Activated CD4-positive, alpha-beta T cell treated with anti-CD3 and anti-CD28 coated beads for 36 hours (primary cell): Measurements from ENCODE around the gene MRAS. TPM values are rescaled to one million over a fixed set of nuclear protein-coding genes. Genes with fewer than 3 reads are reported as not detected.

ENCODE experiments used
- ATAC-seq: fragments of 200-7000 bp; cut with Tn5 transposase; one replicate; pipeline ENCODE4 v1.10.0; 2021; ENCODE audit warnings: mild to moderate bottlenecking, moderate library complexity
- CTCF ChIA-PET: fragments of 350-600 bp; sonication (Branson Sonifier 250); formaldehyde crosslinking; loops from one replicate; lab custom pipeline; 2021; ENCODE audit warnings: antibody characterized with exemption; lab: Charles Lee
- POLR2A ChIA-PET: fragments of 350-600 bp; sonication (Branson Sonifier 250); formaldehyde crosslinking; loops from one replicate; lab custom pipeline; 2021; ENCODE audit warnings: antibody characterized with exemption, inconsistent platforms; lab: Charles Lee
- DNase-seq: peaks from one replicate; pipeline ENCODE4 v3.0.0-alpha.2; 2020
- H3K27ac Mint-ChIP-seq: one replicate; pipeline ENCODE4 v1.8.0; 2021; ENCODE audit warnings: mixed read lengths
- H3K27me3 Mint-ChIP-seq: one replicate; pipeline ENCODE4 v1.8.0; 2021; ENCODE audit warnings: mixed read lengths
- H3K36me3 Mint-ChIP-seq: one replicate; pipeline ENCODE4 v1.8.0; 2021; ENCODE audit warnings: low read depth, mixed read lengths
- H3K4me1 Mint-ChIP-seq: one replicate; pipeline ENCODE4 v1.8.0; 2021; ENCODE audit warnings: mixed read lengths
- H3K4me3 Mint-ChIP-seq: one replicate; pipeline ENCODE4 v1.8.0; 2021; ENCODE audit warnings: mild to moderate bottlenecking, moderate library complexity, mixed read lengths
- H3K9me3 Mint-ChIP-seq: one replicate; pipeline ENCODE4 v1.8.0; 2021; ENCODE audit warnings: low read depth, mixed read lengths
- intact Hi-C, 2 experiments: fragments of 100-400 bp; cut with DNase I in 1 of 2; cut with micrococcal nuclease in 1 of 2; formaldehyde crosslinking; loops; one replicate each; pipeline versions ENCODE4 v1.14.2 to v1.15.1; 2022 to 2024; cut with DNase I, micrococcal nuclease
- total RNA-seq, 2 experiments: library from RNA; stranded (reverse); gene quantifications; one replicate each; pipeline ENCODE4 v1.2.3, GENCODE V29; 2021

Gene MRAS
- total RNA-seq = under 1 TPM; 0.16 TPM

- ATAC-seq (peak; percentile 81), DNase-seq (peak; percentile 59)
- Mint-ChIP-seq H3K4me3 (peak within 1 kb of the TSS; percentile 84), H3K4me1 (peaks cover 6% of the 10 kb centered on the region), H3K27me3 (peaks cover 32% of the 10 kb centered on the region), H3K9me3 (no peaks in the 10 kb centered on the region), H3K27ac (no peak within 1 kb of the TSS), H3K36me3 (peaks cover 2% of the 10 kb centered on the region)
- intact Hi-C loops = loop anchor here (1.0 to 2.0 kb wide), 3 partner anchors 167 to 280 kb away; no protein-coding TSS in a partner anchor
- CTCF ChIA-PET = interaction anchor here (0.6 to 1.2 kb wide), 2 partner anchors 16 to 18 kb away, joined by 3 to 4 read pairs; no protein-coding TSS in a partner anchor
- POLR2A ChIA-PET = no interaction called here
Measured at GRCh38 chr3:138347960-138348753, at the start of gene MRAS. MRAS (plus strand) TSS chr3:138348579; CDS start chr3:138372884, 24,305 bp downstream.

DNA sequence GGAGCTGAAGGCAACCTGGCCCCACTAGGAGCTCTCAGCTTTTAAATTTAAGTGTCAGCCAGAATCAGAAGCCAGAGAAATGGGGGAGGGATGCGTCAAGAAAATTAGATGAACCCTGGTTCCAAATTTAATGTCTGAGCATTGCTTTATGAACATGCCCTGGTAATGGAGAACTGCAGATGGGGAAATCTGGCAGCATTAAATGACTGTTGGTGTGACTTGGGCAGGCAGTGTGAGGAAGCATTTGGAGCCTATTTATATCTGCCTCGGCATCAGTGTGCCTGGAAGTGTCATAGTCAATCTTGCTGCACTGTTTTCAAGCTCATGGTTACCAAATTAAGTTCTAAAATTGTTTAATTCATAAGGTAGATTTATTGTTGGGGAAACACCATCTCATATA lies 47.7 kb upstream of the MRAS start:
- H3K9me3 Mint-ChIP-seq = no peaks in the 10 kb centered on the region
- H3K4me1 Mint-ChIP-seq = peaks cover 23% of the 10 kb centered on the region
- ATAC-seq = no peak
- intact Hi-C loops = no loop called here
- CTCF ChIA-PET = no interaction called here
- H3K36me3 Mint-ChIP-seq = peaks cover 23% of the 10 kb centered on the region
- H3K4me3 Mint-ChIP-seq = no peak overlapping the region
- POLR2A ChIA-PET = no interaction called here
- H3K27me3 Mint-ChIP-seq = no peaks in the 10 kb centered on the region
- no peak overlapping the region for H3K27ac Mint-ChIP-seq
- no peak for DNase-seq

- H3K4me3 Mint-ChIP-seq = no peak overlapping the region
- ATAC-seq = no peak
Measured at GRCh38 chr3:138303474-138303873, 44.9 kb upstream of the MRAS start.

GRCh38 chr3:138307899-138308298 lies 40.5 kb upstream of the MRAS start:
- DNase-seq = no peak
- Mint-ChIP-seq H3K27me3 (no peaks in the 10 kb centered on the region), H3K36me3 (peaks cover 18% of the 10 kb centered on the region), H3K9me3 (peaks cover 25% of the 10 kb centered on the region), H3K27ac (no peak overlapping the region), H3K4me1 (peaks cover 2% of the 10 kb centered on the region), H3K4me3 (no peak overlapping the region)
- CTCF ChIA-PET = interaction anchor here (1.4 kb wide), 1 partner anchor 13 kb away, joined by 4 read pairs; no protein-coding TSS in a partner anchor
- ATAC-seq = no peak
- intact Hi-C loops = no loop called here
- POLR2A ChIA-PET = no interaction called here

More at GRCh38 chr3:138303474-138303873, 44.9 kb upstream of the MRAS start:
- intact Hi-C loops = no loop called here
- no peak overlapping the region for H3K27ac Mint-ChIP-seq
- H3K27me3 Mint-ChIP-seq = no peaks in the 10 kb centered on the region
- H3K4me1 Mint-ChIP-seq = no peaks in the 10 kb centered on the region
- peaks cover 12% of the 10 kb centered on the region for H3K9me3 Mint-ChIP-seq
- ChIA-PET POLR2A (no interaction called here), CTCF (no interaction called here)
- no peak for DNase-seq
- peaks cover 23% of the 10 kb centered on the region for H3K36me3 Mint-ChIP-seq

GRCh38 chr3:138308783-138309182 lies 39.6 kb upstream of the MRAS start:
- intact Hi-C loops = no loop called here
- Mint-ChIP-seq H3K4me3 (no peak overlapping the region), H3K27ac (no peak overlapping the region), H3K9me3 (peaks cover 25% of the 10 kb centered on the region), H3K27me3 (no peaks in the 10 kb centered on the region), H3K4me1 (peaks cover 2% of the 10 kb centered on the region), H3K36me3 (peaks cover 18% of the 10 kb centered on the region)
- CTCF ChIA-PET = interaction anchor here (1.4 kb wide), 1 partner anchor 13 kb away, joined by 4 read pairs; no protein-coding TSS in a partner anchor
- ATAC-seq (no peak), DNase-seq (no peak)
- POLR2A ChIA-PET = no interaction called here

DNA sequence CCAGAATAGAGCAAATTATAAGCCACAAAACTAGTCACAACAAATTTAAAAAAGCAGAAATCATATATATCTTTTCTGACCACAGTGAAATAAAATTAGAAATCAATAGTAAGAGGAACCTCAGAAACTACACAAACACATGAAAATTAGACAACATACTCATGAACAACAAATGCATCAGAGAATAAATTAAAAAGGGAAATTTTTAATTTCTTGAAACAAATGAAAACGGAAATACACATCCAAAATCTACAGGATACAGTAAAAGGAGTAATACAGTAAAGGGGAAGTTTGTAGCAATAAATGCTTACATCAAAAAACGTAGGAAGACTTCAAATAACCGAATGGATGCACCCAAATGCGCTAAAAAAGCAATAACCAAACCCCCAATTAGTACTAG lies 37.9 kb upstream of the MRAS start:
- Mint-ChIP-seq H3K4me1 (peaks cover 2% of the 10 kb centered on the region), H3K27ac (no peak overlapping the region), H3K27me3 (no peaks in the 10 kb centered on the region), H3K9me3 (peaks cover 25% of the 10 kb centered on the region), H3K36me3 (peaks cover 14% of the 10 kb centered on the region), H3K4me3 (no peak overlapping the region)
- ChIA-PET CTCF (no interaction called here), POLR2A (no interaction called here)
- DNase-seq (no peak), ATAC-seq (no peak)
- intact Hi-C loops = no loop called here

- DNase-seq = no peak
- Mint-ChIP-seq H3K36me3 (no peaks in the 10 kb centered on the region), H3K4me1 (peaks cover 2% of the 10 kb centered on the region), H3K27ac (no peak overlapping the region), H3K4me3 (no peak overlapping the region), H3K9me3 (peaks cover 13% of the 10 kb centered on the region), H3K27me3 (no peaks in the 10 kb centered on the region)
- intact Hi-C loops = loop anchor here in 1 of 2 experiments (1.0 kb wide), 1 partner anchor 13 kb away; no protein-coding TSS in a partner anchor
- POLR2A ChIA-PET = no interaction called here
- ATAC-seq = no peak
- CTCF ChIA-PET = interaction anchor here (1.2 to 1.5 kb wide), 2 partner anchors 16 to 70 kb away, joined by 3 to 4 read pairs; no protein-coding TSS in a partner anchor
Measured at GRCh38 chr3:138314751-138315150, 33.6 kb upstream of the MRAS start.

- Mint-ChIP-seq H3K27ac (no peak overlapping the region), H3K9me3 (no peaks in the 10 kb centered on the region), H3K36me3 (no peaks in the 10 kb centered on the region), H3K4me3 (no peak overlapping the region), H3K4me1 (peaks cover 10% of the 10 kb centered on the region), H3K27me3 (no peaks in the 10 kb centered on the region)
- no peak for DNase-seq
- CTCF ChIA-PET = interaction anchor here (0.8 to 1.1 kb wide), 2 partner anchors 11 to 100 kb away, joined by 3 to 4 read pairs; no protein-coding TSS in a partner anchor
- POLR2A ChIA-PET = no interaction called here
- intact Hi-C loops = no loop called here
- no peak for ATAC-seq
Measured at GRCh38 chr3:138317687-138318086, 30.7 kb upstream of the MRAS start.

DNA sequence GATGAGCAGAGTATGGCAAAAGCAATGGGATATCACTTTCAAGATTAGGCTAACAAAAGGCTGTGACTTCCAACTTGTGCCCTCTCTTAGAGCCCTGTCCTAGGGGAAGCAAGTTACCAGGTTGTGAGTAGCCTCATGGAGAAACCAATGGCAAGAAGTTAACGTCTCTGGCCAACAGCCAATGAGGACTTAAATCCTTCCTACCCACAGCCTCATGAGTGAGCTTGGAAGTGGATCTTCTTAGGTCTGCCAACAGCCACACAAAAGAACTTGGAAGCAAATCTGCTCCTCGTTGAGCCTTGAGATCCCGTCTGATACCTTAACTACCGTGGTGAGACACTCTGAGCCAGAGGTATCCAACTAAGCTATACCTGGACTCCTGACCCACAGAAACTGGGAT lies 24.4 kb upstream of the MRAS start:
- ChIA-PET CTCF (interaction anchor here (1.2 kb wide), 1 partner anchor 592 kb away, joined by 3 read pairs; no protein-coding TSS in a partner anchor), POLR2A (no interaction called here)
- intact Hi-C loops = no loop called here
- H3K36me3 Mint-ChIP-seq = no peaks in the 10 kb centered on the region
- DNase-seq (no peak), ATAC-seq (no peak)
- H3K4me1 Mint-ChIP-seq = peaks cover 38% of the 10 kb centered on the region
- no peak overlapping the region for H3K4me3 Mint-ChIP-seq
- no peaks in the 10 kb centered on the region for H3K27me3 Mint-ChIP-seq
- H3K27ac Mint-ChIP-seq = no peak overlapping the region
- H3K9me3 Mint-ChIP-seq = no peaks in the 10 kb centered on the region

GRCh38 chr3:138325990-138326389 lies 22.4 kb upstream of the MRAS start:
- no peaks in the 10 kb centered on the region for H3K9me3 Mint-ChIP-seq
- peaks cover 45% of the 10 kb centered on the region for H3K4me1 Mint-ChIP-seq
- ATAC-seq (no peak), DNase-seq (no peak)
- H3K4me3 Mint-ChIP-seq = no peak overlapping the region
- H3K27ac Mint-ChIP-seq = no peak overlapping the region
- H3K27me3 Mint-ChIP-seq = no peaks in the 10 kb centered on the region
- POLR2A ChIA-PET = no interaction called here
- intact Hi-C loops = loop anchor here in 1 of 2 experiments (5.0 kb wide), 1 partner anchor 259 kb away; no protein-coding TSS in a partner anchor
- CTCF ChIA-PET = interaction anchor here (0.5 to 0.7 kb wide), 2 partner anchors 11 to 601 kb away, joined by 3 read pairs; no protein-coding TSS in a partner anchor
- H3K36me3 Mint-ChIP-seq = no peaks in the 10 kb centered on the region

DNA sequence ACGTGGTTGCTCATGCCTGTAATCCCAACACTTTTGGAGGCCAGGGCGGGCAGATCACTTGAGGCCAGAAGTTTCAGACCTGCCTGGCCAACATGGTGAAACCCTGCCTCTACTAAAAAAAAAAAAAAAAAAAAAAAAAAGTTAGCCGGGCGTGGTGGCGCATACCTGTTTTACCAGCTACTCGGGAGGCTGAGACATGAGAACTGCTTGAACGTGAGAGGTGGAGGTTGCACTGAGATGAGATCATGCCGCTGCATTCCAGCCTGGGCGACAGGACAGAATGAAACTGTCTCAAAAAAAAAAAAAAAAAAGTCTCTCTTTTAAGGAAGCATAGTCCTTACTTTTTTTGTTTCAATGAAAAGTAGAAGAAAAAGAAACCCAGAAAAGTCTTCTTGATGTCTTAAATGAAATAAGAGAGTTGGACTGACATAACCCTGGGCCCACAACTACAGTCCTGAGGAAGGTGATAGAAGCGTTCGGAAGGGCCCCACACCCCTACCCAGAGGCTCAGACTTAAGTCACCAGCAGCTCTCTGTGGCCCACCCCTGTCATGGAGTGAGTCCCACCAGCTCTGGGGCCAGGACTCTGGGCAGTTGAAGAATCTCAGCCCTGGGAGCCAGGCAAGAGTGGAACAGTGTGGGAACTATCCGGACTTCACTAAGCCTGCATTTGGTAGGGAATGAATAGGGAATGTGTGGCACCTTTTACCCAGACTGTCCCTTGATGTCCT lies 21.3 kb upstream of the MRAS start:
- no peak for DNase-seq
- no peaks in the 10 kb centered on the region for H3K27me3 Mint-ChIP-seq
- H3K27ac Mint-ChIP-seq = no peak overlapping the region
- H3K4me3 Mint-ChIP-seq = no peak overlapping the region
- ChIA-PET POLR2A (no interaction called here), CTCF (interaction anchor here (0.7 to 1.4 kb wide), 3 partner anchors 8 to 57 kb away, joined by 3 to 4 read pairs (median 3); no protein-coding TSS in a partner anchor)
- no peaks in the 10 kb centered on the region for H3K9me3 Mint-ChIP-seq
- no peaks in the 10 kb centered on the region for H3K36me3 Mint-ChIP-seq
- H3K4me1 Mint-ChIP-seq = peaks cover 47% of the 10 kb centered on the region
- no peak for ATAC-seq
- intact Hi-C loops = loop anchor here in 1 of 2 experiments (1.0 to 5.0 kb wide), 2 partner anchors 13 to 260 kb away; no protein-coding TSS in a partner anchor
